Keratinocyte (primary cell): Measurements from ENCODE around the gene EYS. TPM values are rescaled to one million over a fixed set of nuclear protein-coding genes. Genes with fewer than 3 reads are reported as not detected.

ENCODE experiments used
- DNase-seq: peaks from one replicate; pipeline ENCODE4 v3.0.0-alpha.2; 2011; ENCODE audit warnings: low read depth, missing footprints, low spot score
- FAIRE-seq: peaks from 2 replicates; lab custom pipeline; 2011; peaks lifted over from hg19 to GRCh38; lab: Jason Lieb, UNC
- H2AFZ ChIP-seq: 2 replicates; pipeline ENCODE4 v1.6.0; 2012; ENCODE audit warnings: low read length, control low read depth, inconsistent platforms; ENCODE audit not compliant: control insufficient read depth
- H3K27ac ChIP-seq: 2 replicates; pipeline ENCODE4 v1.5.1; 2011; ENCODE audit warnings: low read length; ENCODE audit not compliant: control insufficient read depth, insufficient read depth
- H3K27me3 ChIP-seq: 3 replicates; pipeline ENCODE4 v1.6.0; 2011; ENCODE audit warnings: low read length; ENCODE audit not compliant: control insufficient read depth, insufficient read depth; ENCODE audit errors: extremely low read depth
- H3K36me3 ChIP-seq, 2 experiments: 2 replicates in 1 of 2; 3 replicates in 1 of 2; pipeline ENCODE4 v1.5.1; 2011; ENCODE audit warnings: low read length in 2 of 2, mild to moderate bottlenecking in 1 of 2; ENCODE audit not compliant: control insufficient read depth in 2 of 2, insufficient read depth in 2 of 2; ENCODE audit errors: extremely low read depth in 1 of 2
- H3K4me1 ChIP-seq: 3 replicates; pipeline ENCODE4 v1.5.1; 2011; ENCODE audit warnings: low read length; ENCODE audit not compliant: control insufficient read depth, insufficient read depth; ENCODE audit errors: extremely low read depth
- H3K4me2 ChIP-seq: 3 replicates; pipeline ENCODE4 v1.6.0; 2011; ENCODE audit warnings: low read depth, low read length; ENCODE audit not compliant: control insufficient read depth, insufficient read depth; ENCODE audit errors: extremely low read depth
- H3K4me3 ChIP-seq, 3 experiments: fragments of 200-600 bp in 1 of 3; sonication (generic) in 1 of 3; 2 replicates in 2 of 3; 3 replicates in 1 of 3; pipeline ENCODE4 v1.5.1; 2011 to 2016; ENCODE audit warnings: low read length in 3 of 3, mild to moderate bottlenecking in 3 of 3, control low read depth in 2 of 3, inconsistent platforms in 1 of 3, low read depth in 1 of 3, mixed read lengths in 1 of 3, mixed run types in 1 of 3, moderate library complexity in 1 of 3; ENCODE audit not compliant: control insufficient read depth in 2 of 3, insufficient read depth in 2 of 3; ENCODE audit errors: extremely low read depth in 1 of 3
- H3K79me2 ChIP-seq: 2 replicates; pipeline ENCODE4 v1.6.0; 2012; ENCODE audit warnings: low read length; ENCODE audit not compliant: control insufficient read depth, insufficient read depth
- H3K9ac ChIP-seq: 3 replicates; pipeline ENCODE4 v1.6.0; 2011; ENCODE audit warnings: low read length; ENCODE audit not compliant: control insufficient read depth, insufficient read depth; ENCODE audit errors: extremely low read depth
- H3K9me1 ChIP-seq: 3 replicates; pipeline ENCODE4 v1.6.0; 2011; ENCODE audit warnings: low read length; ENCODE audit not compliant: control insufficient read depth, insufficient read depth; ENCODE audit errors: extremely low read depth
- H3K9me3 ChIP-seq: 2 replicates; pipeline ENCODE4 v1.5.1; 2012; ENCODE audit warnings: low read depth, low read length; ENCODE audit not compliant: control insufficient read depth
- H4K20me1 ChIP-seq: 3 replicates; pipeline ENCODE4 v1.6.0; 2011; ENCODE audit warnings: low read length; ENCODE audit not compliant: control insufficient read depth, insufficient read depth; ENCODE audit errors: extremely low read depth
- CTCF ChIP-seq, 3 experiments: IDR thresholded peaks in 1 of 3; conservative IDR thresholded peaks in 1 of 3; optimal IDR thresholded peaks in 1 of 3; 2 replicates in 2 of 3; 3 replicates in 1 of 3; pipeline versions ENCODE3 to v1.5.1; 2011; ENCODE audit warnings: low read length in 3 of 3, mild to moderate bottlenecking in 3 of 3, moderate library complexity in 2 of 3, control low read depth in 1 of 3, inconsistent platforms in 1 of 3; ENCODE audit not compliant: insufficient read depth in 2 of 3; ENCODE audit errors: extremely low read depth in 1 of 3
- EZH2 ChIP-seq: IDR thresholded peaks from one replicate; pipeline ENCODE4 v1.6.1; 2012; ENCODE audit warnings: inconsistent platforms, mild to moderate bottlenecking, low read length, moderate library complexity
- dilution Hi-C: fragments of 300-500 bp; cut with MboI; formaldehyde crosslinking; loops from one replicate; pipeline ENCODE4 v1.7.0; 2020; ENCODE audit warnings: low sequenced_read_pairs; ENCODE audit not compliant: extremely low pct_ligation_motif_present
- polyA plus RNA-seq, 5 experiments: library from polyadenylated mRNA; depleted of rRNA in 3 of 5; stranded (reverse) in 3 of 5; stranded (forward) in 1 of 5; unstranded in 1 of 5; fragments of >200 nt; gene quantifications; 1 replicate in 1 of 5; 2 replicates in 3 of 5; 3 replicates in 1 of 5; pipeline versions ENCODE4 v1.2.1 to v1.2.3, GENCODE V29; 2011 to 2012; ENCODE audit warnings: missing spikeins in 2 of 5, low read depth in 1 of 5, low replicate concordance in 1 of 5

Gene EYS
- polyA plus RNA-seq, 1 donor (not counting 4 experiments of a cell fraction or from before 2014, with no cell fraction given), result 0.34 TPM

GRCh38 chr6:64926051-64926450 lies 781.0 kb downstream of the EYS start:
- FAIRE-seq (no peak), DNase-seq (no peak)
- Histone ChIP-seq H4K20me1 (no peaks in the 10 kb centered on the region), H3K9ac (no peak overlapping the region), H3K27me3 (no peaks in the 10 kb centered on the region), H3K4me3 (no peak overlapping the region), H3K27ac (no peak overlapping the region), H3K4me1 (no peaks in the 10 kb centered on the region), H3K4me2 (no peak overlapping the region), H3K9me3 (no peaks in the 10 kb centered on the region), H2AFZ (no peak overlapping the region), H3K79me2 (no peaks in the 10 kb centered on the region), H3K9me1 (no peaks in the 10 kb centered on the region), H3K36me3 (no peaks in the 10 kb centered on the region)
- dilution Hi-C loops, result no loop called here
- TF ChIP-seq CTCF (optimal IDR thresholded peaks at IDR 0.05 in 1 of 3, IDR thresholded peaks at IDR 0.05 in 1 of 3, conservative IDR thresholded peaks at IDR 0.05 in 1 of 3; ENCODE audit: extremely low read depth in 1 of 3, insufficient read depth in 2 of 3, low read length in 3 of 3) (no peak), EZH2 (no peak)

- TF ChIP-seq EZH2 (no peak), CTCF (optimal IDR thresholded peaks at IDR 0.05 in 1 of 3, IDR thresholded peaks at IDR 0.05 in 1 of 3, conservative IDR thresholded peaks at IDR 0.05 in 1 of 3; ENCODE audit: extremely low read depth in 1 of 3, insufficient read depth in 2 of 3, low read length in 3 of 3) (no peak)
- dilution Hi-C loops, result no loop called here
- FAIRE-seq, result no peak
Measured at GRCh38 chr6:64920257-64920656, 786.8 kb downstream of the EYS start.

More at GRCh38 chr6:64920257-64920656, 786.8 kb downstream of the EYS start:
- Histone ChIP-seq H3K4me2 (no peak overlapping the region), H3K36me3 (no peaks in the 10 kb centered on the region), H4K20me1 (no peaks in the 10 kb centered on the region), H3K4me3 (no peak overlapping the region), H3K9me1 (no peaks in the 10 kb centered on the region), H3K9ac (no peak overlapping the region), H3K9me3 (no peaks in the 10 kb centered on the region), H3K79me2 (no peaks in the 10 kb centered on the region), H3K4me1 (no peaks in the 10 kb centered on the region), H2AFZ (no peak overlapping the region), H3K27me3 (no peaks in the 10 kb centered on the region), H3K27ac (no peak overlapping the region)
- no peak for DNase-seq
